GM18502 (cell line): ENCODE results near the gene MED29.

Experiments used
- ATAC-seq: cut with Tn5 transposase; IDR thresholded peaks from one replicate; pipeline ENCODE4 v1.9.1; 2021; ENCODE audit warnings: mild to moderate bottlenecking; ENCODE audit not compliant: unreplicated experiment, poor library complexity

Gene MED29

GRCh38 chr19:39397360-39398296, 6.5 kb downstream of the MED29 start:
- no peak for ATAC-seq

- ATAC-seq: no peak
Observed at GRCh38 chr19:39398297-39398864, 7.2 kb downstream of the MED29 start.

GRCh38 chr19:39399668-39400050, 8.5 kb downstream of the MED29 start:
- no peak for ATAC-seq

GRCh38 chr19:39400061-39400460, 8.9 kb downstream of the MED29 start:
- ATAC-seq: no peak

- ATAC-seq: no peak
Observed at GRCh38 chr19:39401070-39401548, 9.9 kb downstream of the MED29 start.

- no peak for ATAC-seq
Observed at GRCh38 chr19:39401549-39402345, 10.6 kb downstream of the MED29 start.

GRCh38 chr19:39402346-39403300, 11.4 kb downstream of the MED29 start:
- no peak for ATAC-seq

GRCh38 chr19:39403331-39404312, 12.4 kb downstream of the MED29 start:
- ATAC-seq: peak; percentile 28

- ATAC-seq: no peak
Observed at GRCh38 chr19:39405261-39405957, 14.2 kb downstream of the MED29 start.

- ATAC-seq: no peak
Observed at GRCh38 chr19:39405958-39406655, 14.9 kb downstream of the MED29 start.

- no peak for ATAC-seq
Observed at GRCh38 chr19:39406656-39407409, 15.7 kb downstream of the MED29 start, which contains the start of gene ZFP36. TSS of gene ZFP36 (plus strand) at chr19:39406847. CDS start at chr19:39406905, 58 bp downstream.

GRCh38 chr19:39407410-39407659, 16.2 kb downstream of the MED29 start:
- no peak for ATAC-seq

GRCh38 chr19:39407660-39408391, 16.6 kb downstream of the MED29 start:
- ATAC-seq: no peak

GRCh38 chr19:39408392-39409207, 17.4 kb downstream of the MED29 start:
- ATAC-seq: no peak
